ENCODE results near the gene EOLA1. TPM values are rescaled to one million over a fixed set of nuclear protein-coding genes. Genes with fewer than 3 reads are reported as not detected.
A peak's percentile ranks its signal among the peaks of the same experiment; 100 is the strongest.

The EOLA1 gene
- 6.6 and 7.0 TPM in 2 replicates for polyA plus RNA-seq (2013)

DNA sequence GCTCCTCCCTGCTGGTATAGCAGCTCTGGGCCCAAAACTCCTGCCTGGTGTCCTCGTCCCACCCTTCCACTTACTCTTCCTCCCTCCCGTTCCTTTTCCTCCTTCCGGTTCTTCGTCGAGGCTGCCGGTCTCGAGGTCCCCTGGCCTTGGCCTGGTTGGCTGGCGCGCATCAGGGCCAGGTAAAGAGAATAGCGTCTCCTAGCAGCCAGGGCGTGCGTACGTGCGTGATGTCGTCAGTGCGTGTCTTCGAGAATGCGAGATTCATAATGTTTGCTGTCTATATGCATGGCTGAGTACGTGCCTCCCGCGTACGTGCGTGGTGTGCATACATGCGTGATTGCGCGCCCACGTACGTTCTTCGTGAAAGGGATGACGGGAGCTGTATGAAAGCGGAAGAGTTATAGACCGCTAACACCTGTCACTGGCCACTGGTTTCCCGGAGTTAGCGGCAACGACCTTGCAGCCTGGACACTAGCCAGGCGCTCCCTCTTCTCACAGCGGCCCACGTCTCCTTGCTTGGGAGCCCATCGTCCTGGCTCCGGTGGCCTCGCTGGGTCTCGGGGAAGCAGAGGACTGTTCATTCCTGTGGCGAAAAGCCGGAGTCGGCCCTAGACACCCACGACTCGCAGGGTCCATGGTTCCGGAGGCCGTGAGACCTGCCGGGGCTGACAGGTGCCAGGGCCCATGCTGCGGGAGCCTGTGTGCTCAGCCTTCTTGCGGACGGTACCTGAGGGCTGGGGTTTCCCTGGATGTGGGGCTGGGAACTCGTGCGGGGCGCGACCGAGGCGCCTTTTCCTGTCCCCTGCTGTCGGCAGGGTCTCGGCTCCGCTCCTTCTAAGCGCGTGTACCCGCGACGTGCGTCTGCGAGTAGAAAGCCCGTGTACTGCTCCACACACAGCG, at the start of gene EOLA1:
EOLA1 (plus strand) TSS at position 392 of the 900 bp plus-strand sequence. CDS start 4,619 bp downstream, outside the sequence.
- WGBS (ENCODE audit: extremely low coverage, insufficient coverage, insufficient read length): no CpG with 5 or more reads among the region's 71 CpGs
- Histone ChIP-seq H2BK120ac (ENCODE audit: insufficient read depth, low read length, poor library complexity) (no peak within 1 kb of the TSS), H3K4me3 (ENCODE audit: low read depth, low read length) (peak within 1 kb of the TSS; percentile 78), H2BK5ac (ENCODE audit: low read depth, low read length, poor library complexity) (peak within 1 kb of the TSS; percentile 88), H3K79me1 (ENCODE audit: low read length) (peaks cover 7% of the 10 kb centered on the region), H3K79me2 (ENCODE audit: control insufficient read depth, insufficient read depth, low read length, poor library complexity) (peaks cover 3% of the 10 kb centered on the region), H4K8ac (ENCODE audit: low read depth, low read length) (peak within 1 kb of the TSS; percentile 42), H4K12ac (ENCODE audit: low read depth, low read length) (no peak within 1 kb of the TSS), H2AFZ (ENCODE audit: insufficient read depth, low read length, poor library complexity) (peak within 1 kb of the TSS; percentile 59), H3K23ac (ENCODE audit: low read length) (no peak within 1 kb of the TSS), H3K4me2 (ENCODE audit: low read length) (peak within 1 kb of the TSS; percentile 85), H3K27me3 (ENCODE audit: insufficient read depth, low read length) (no peaks in the 10 kb centered on the region), H3K9me3 (ENCODE audit: insufficient read depth, low read depth, low read length) (no peaks in the 10 kb centered on the region), H3K4me1 (ENCODE audit: control insufficient read depth in 1 of 2, insufficient read depth in 2 of 2, low read length in 2 of 2) (peaks cover 7% of the 10 kb centered on the region in 2 experiments), H3K9ac (ENCODE audit: low read length) (peak within 1 kb of the TSS; percentile 57), H3K14ac (ENCODE audit: low read length) (peak within 1 kb of the TSS; percentile 9), H4K91ac (ENCODE audit: low read depth, low read length) (no peak within 1 kb of the TSS), H3K18ac (ENCODE audit: low read length) (no peak within 1 kb of the TSS), H2AK5ac (ENCODE audit: low read length) (no peak within 1 kb of the TSS), H2BK12ac (ENCODE audit: low read length) (no peak within 1 kb of the TSS), H3K27ac (ENCODE audit: low read depth, low read length) (peak within 1 kb of the TSS; percentile 73), H3K36me3 (ENCODE audit: control insufficient read depth in 1 of 2, insufficient read depth in 2 of 2, low read length in 2 of 2) (peaks cover 0 to under 1% of the 10 kb centered on the region in 2 experiments), H3K4ac (ENCODE audit: low read depth, low read length) (no peak within 1 kb of the TSS)
- DNase-seq: peak; percentile 89 to 91

DNA sequence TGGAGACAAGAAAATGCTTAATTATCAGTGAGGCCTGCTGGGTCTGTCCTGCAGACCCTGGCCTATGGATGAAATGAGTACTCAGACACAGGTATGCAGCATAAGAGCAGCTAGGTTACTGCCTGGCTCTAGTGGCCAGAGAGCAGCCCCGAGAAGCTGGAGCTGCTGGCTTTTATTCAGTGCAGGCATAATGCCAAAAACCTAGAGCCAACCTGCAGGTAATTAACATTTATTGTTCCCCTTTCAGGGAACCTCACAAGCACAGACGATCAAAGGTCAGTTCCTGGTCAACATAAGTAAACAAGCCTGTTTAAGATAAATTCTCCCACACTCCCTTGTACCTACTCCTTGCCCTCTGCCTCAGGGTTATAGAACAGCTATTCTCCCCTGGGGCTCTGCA, 49.0 kb upstream of the EOLA1 start:
- H2BK120ac ChIP-seq (ENCODE audit: insufficient read depth, low read length, poor library complexity): no peak overlapping the region
- H3K79me2 ChIP-seq (ENCODE audit: control insufficient read depth, insufficient read depth, low read length, poor library complexity): no peaks in the 10 kb centered on the region
- H3K18ac ChIP-seq (ENCODE audit: low read length): no peak overlapping the region
- H3K27ac ChIP-seq (ENCODE audit: low read depth, low read length): no peak overlapping the region
- no peak overlapping the region for H3K14ac ChIP-seq (ENCODE audit: low read length)
- no peaks in the 10 kb centered on the region for H3K9me3 ChIP-seq (ENCODE audit: insufficient read depth, low read depth, low read length)
- no peak overlapping the region for H3K9ac ChIP-seq (ENCODE audit: low read length)
- H3K4me1 ChIP-seq (ENCODE audit: control insufficient read depth in 1 of 2, insufficient read depth in 2 of 2, low read length in 2 of 2): no peaks in the 10 kb centered on the region
- WGBS (ENCODE audit: extremely low coverage, insufficient coverage, insufficient read length): no CpG with 5 or more reads among the region's 2 CpGs
- no peak overlapping the region for H3K23ac ChIP-seq (ENCODE audit: low read length)
- H2BK12ac ChIP-seq (ENCODE audit: low read length): no peak overlapping the region
- H4K12ac ChIP-seq (ENCODE audit: low read depth, low read length): no peak overlapping the region
- H2AFZ ChIP-seq (ENCODE audit: insufficient read depth, low read length, poor library complexity): no peak overlapping the region
- peaks cover 39 to 59% of the 10 kb centered on the region in 2 experiments for H3K36me3 ChIP-seq (ENCODE audit: control insufficient read depth in 1 of 2, insufficient read depth in 2 of 2, low read length in 2 of 2)
- no peak overlapping the region for H2BK5ac ChIP-seq (ENCODE audit: low read depth, low read length, poor library complexity)
- H4K91ac ChIP-seq (ENCODE audit: low read depth, low read length): no peak overlapping the region
- no peak overlapping the region for H2AK5ac ChIP-seq (ENCODE audit: low read length)
- no peak for DNase-seq
- H4K8ac ChIP-seq (ENCODE audit: low read depth, low read length): no peak overlapping the region
- H3K27me3 ChIP-seq (ENCODE audit: insufficient read depth, low read length): no peaks in the 10 kb centered on the region
- H3K4ac ChIP-seq (ENCODE audit: low read depth, low read length): no peak overlapping the region
- no peaks in the 10 kb centered on the region for H3K79me1 ChIP-seq (ENCODE audit: low read length)
- H3K4me3 ChIP-seq (ENCODE audit: low read depth, low read length): no peak overlapping the region
- H3K4me2 ChIP-seq (ENCODE audit: low read length): no peak overlapping the region

DNA sequence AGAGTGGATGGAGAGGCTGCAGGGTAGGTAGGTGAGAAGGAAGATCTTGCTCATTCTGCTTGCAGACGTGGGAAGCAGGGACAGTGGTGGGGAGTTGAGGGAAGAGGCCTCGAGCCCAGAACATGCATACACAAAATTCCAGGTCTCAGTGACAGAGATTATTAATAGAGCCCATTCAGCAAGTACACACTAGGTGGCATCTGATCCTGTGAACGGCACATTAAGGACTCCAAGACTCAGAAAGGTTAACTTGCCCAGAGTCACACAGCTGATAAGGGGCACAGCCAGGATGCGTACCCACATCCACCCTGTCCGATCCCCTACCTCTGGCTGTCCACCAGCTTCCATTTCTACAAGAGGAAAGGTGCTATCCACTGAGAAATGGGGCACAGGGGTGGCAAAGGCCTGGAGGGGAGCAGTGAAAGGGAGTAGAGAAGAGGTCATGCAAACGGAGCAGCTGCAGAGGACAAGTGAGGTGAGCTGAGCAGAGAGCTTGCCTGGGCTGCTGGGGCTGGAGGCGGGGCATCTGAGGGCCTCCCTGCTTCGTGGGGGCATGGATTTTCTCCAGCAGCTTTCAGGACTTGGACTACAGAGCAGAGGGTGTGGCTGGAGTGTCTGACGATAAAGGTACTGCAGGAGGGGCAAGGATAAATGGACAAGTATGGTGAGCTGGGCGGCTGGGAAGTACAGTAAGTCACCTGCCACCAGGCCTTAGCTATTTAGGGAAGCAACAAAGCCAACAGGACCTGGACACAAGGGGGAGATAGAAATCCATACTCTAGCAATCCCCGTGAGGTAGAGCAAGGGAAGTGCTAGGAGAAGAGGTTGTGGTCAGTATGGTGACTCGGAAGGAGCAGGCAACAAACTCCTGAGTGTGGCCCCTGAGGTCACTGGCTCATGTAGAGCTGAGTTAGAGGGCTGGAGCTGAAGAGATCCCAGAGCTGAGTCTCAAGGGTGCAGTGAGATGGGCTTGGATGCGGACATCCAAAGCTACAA, 46.9 kb upstream of the EOLA1 start:
- Histone ChIP-seq H2BK12ac (ENCODE audit: low read length) (no peak overlapping the region), H3K14ac (ENCODE audit: low read length) (no peak overlapping the region), H4K91ac (ENCODE audit: low read depth, low read length) (no peak overlapping the region), H3K27me3 (ENCODE audit: insufficient read depth, low read length) (no peaks in the 10 kb centered on the region), H4K12ac (ENCODE audit: low read depth, low read length) (no peak overlapping the region), H3K9me3 (ENCODE audit: insufficient read depth, low read depth, low read length) (no peaks in the 10 kb centered on the region), H3K79me1 (ENCODE audit: low read length) (no peaks in the 10 kb centered on the region), H3K4ac (ENCODE audit: low read depth, low read length) (no peak overlapping the region), H2BK120ac (ENCODE audit: insufficient read depth, low read length, poor library complexity) (no peak overlapping the region), H2BK5ac (ENCODE audit: low read depth, low read length, poor library complexity) (no peak overlapping the region), H3K23ac (ENCODE audit: low read length) (no peak overlapping the region), H3K4me1 (ENCODE audit: control insufficient read depth in 1 of 2, insufficient read depth in 2 of 2, low read length in 2 of 2) (no peaks in the 10 kb centered on the region), H3K36me3 (ENCODE audit: control insufficient read depth in 1 of 2, insufficient read depth in 2 of 2, low read length in 2 of 2) (peaks cover 41 to 63% of the 10 kb centered on the region in 2 experiments), H4K8ac (ENCODE audit: low read depth, low read length) (no peak overlapping the region), H3K4me2 (ENCODE audit: low read length) (no peak overlapping the region), H2AFZ (ENCODE audit: insufficient read depth, low read length, poor library complexity) (no peak overlapping the region), H3K4me3 (ENCODE audit: low read depth, low read length) (no peak overlapping the region), H3K9ac (ENCODE audit: low read length) (no peak overlapping the region), H3K18ac (ENCODE audit: low read length) (no peak overlapping the region), H2AK5ac (ENCODE audit: low read length) (no peak overlapping the region), H3K79me2 (ENCODE audit: control insufficient read depth, insufficient read depth, low read length, poor library complexity) (no peaks in the 10 kb centered on the region), H3K27ac (ENCODE audit: low read depth, low read length) (no peak overlapping the region)
- no CpG with 5 or more reads among the region's 13 CpGs for WGBS (ENCODE audit: extremely low coverage, insufficient coverage, insufficient read length)
- no peak for DNase-seq

DNA sequence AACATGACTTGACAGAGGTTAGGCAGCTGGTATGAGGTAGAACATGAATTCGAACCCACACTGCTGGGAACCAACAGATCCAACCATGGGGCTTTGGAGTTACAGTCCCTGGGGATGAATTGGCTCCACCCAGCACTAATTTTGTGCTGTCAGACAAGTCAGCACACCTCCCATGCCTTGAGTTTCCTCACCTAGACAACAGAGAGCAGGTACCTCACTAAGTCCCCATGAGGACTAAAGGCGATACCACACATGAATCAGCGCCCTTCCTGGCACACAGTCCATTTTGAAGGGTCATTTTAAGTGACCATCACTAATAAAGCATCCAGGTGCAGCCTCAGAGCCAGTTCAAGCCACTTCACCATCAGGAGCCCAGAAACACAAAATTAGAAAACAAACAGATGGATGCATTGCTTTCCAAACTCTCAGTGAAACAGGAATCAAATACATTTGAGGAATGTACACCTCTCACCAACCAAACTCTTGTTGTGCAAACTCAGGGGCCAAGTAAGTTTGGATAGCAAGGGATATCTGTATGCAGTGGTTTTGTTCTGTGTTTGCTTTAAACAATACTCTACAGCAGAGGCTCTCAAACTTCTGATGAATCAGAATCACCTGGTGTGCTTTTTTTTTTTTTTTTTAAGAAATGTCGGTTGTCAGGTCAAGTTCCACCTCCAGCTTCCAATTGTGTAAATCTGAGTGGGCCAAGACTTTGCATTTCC, 45.8 kb upstream of the EOLA1 start:
- Histone ChIP-seq H3K4me2 (ENCODE audit: low read length) (no peak overlapping the region), H3K14ac (ENCODE audit: low read length) (no peak overlapping the region), H3K79me2 (ENCODE audit: control insufficient read depth, insufficient read depth, low read length, poor library complexity) (no peaks in the 10 kb centered on the region), H3K9me3 (ENCODE audit: insufficient read depth, low read depth, low read length) (no peaks in the 10 kb centered on the region), H3K9ac (ENCODE audit: low read length) (no peak overlapping the region), H2BK12ac (ENCODE audit: low read length) (no peak overlapping the region), H3K4me3 (ENCODE audit: low read depth, low read length) (no peak overlapping the region), H3K4me1 (ENCODE audit: control insufficient read depth in 1 of 2, insufficient read depth in 2 of 2, low read length in 2 of 2) (no peaks in the 10 kb centered on the region), H2BK5ac (ENCODE audit: low read depth, low read length, poor library complexity) (no peak overlapping the region), H4K8ac (ENCODE audit: low read depth, low read length) (no peak overlapping the region), H3K4ac (ENCODE audit: low read depth, low read length) (no peak overlapping the region), H4K12ac (ENCODE audit: low read depth, low read length) (no peak overlapping the region), H3K27me3 (ENCODE audit: insufficient read depth, low read length) (no peaks in the 10 kb centered on the region), H3K79me1 (ENCODE audit: low read length) (no peaks in the 10 kb centered on the region), H3K23ac (ENCODE audit: low read length) (no peak overlapping the region), H2BK120ac (ENCODE audit: insufficient read depth, low read length, poor library complexity) (no peak overlapping the region), H2AFZ (ENCODE audit: insufficient read depth, low read length, poor library complexity) (no peak overlapping the region), H2AK5ac (ENCODE audit: low read length) (no peak overlapping the region), H3K36me3 (ENCODE audit: control insufficient read depth in 1 of 2, insufficient read depth in 2 of 2, low read length in 2 of 2) (peaks cover 40 to 62% of the 10 kb centered on the region in 2 experiments), H4K91ac (ENCODE audit: low read depth, low read length) (no peak overlapping the region), H3K18ac (ENCODE audit: low read length) (no peak overlapping the region), H3K27ac (ENCODE audit: low read depth, low read length) (no peak overlapping the region)
- WGBS (ENCODE audit: extremely low coverage, insufficient coverage, insufficient read length): no CpG with 5 or more reads among the region's 4 CpGs
- no peak for DNase-seq
